Measurements from ENCODE around the gene TSHZ1. TPM values are rescaled to one million over a fixed set of nuclear protein-coding genes. Genes with fewer than 3 reads are reported as not detected.

TSHZ1 gene
- polyA plus RNA-seq, 2 of the 4 experiments (the other 2 are of a cell fraction): 2.2 to 3.0 TPM

GRCh38 chr18:75172299-75173124 is 38.1 kb upstream of the TSHZ1 start:
- 0 out of 6 replicates have a peak, but pooled peaks of 1 of the 2 experiments have one; percentile 13 for ATAC-seq

GRCh38 chr18:75173125-75173432 is 37.5 kb upstream of the TSHZ1 start:
- WGBS (ENCODE audit: missing lambda C conversion rate): 49% methylated on average over 5 of the region's 5 CpGs
- no peak overlapping the region for H3K4me3 ChIP-seq
- H3K4me2 ChIP-seq: no peak overlapping the region
- DNase-seq (ENCODE audit: low read depth in 1 of 2, low spot score in 1 of 2) (peak in 1 of 2 experiments; percentile 8), FAIRE-seq (no peak), ATAC-seq (peak; percentile 24 to 60; a peak in 3 of 6 replicates)
- H3K4me1 ChIP-seq: no peaks in the 10 kb centered on the region
- H3K9me3 ChIP-seq: no peaks in the 10 kb centered on the region
- ChIA-PET POLR2A (no interaction called here), CTCF (interaction anchor here (0.8 to 1.5 kb wide), 2 partner anchors 12 to 20 kb away, joined by 3 read pairs; no protein-coding TSS in a partner anchor)
- no peak overlapping the region for H3K27ac ChIP-seq
- TF ChIP-seq RAD21 (conservative IDR thresholded peaks at IDR 0.05 in 1 of 2, IDR thresholded peaks at IDR 0.05 in 1 of 2) (0 out of 5 replicates have a peak, but pooled peaks of 1 of the 2 experiments have one; percentile 4), TFCP2L1 (CRISPR knock-in tag; IDR thresholded peaks at IDR 0.05) (no peak)

More at GRCh38 chr18:75172299-75173124, 38.1 kb upstream of the TSHZ1 start:
- H3K27ac ChIP-seq: no peak overlapping the region
- no peaks in the 10 kb centered on the region for H3K4me1 ChIP-seq
- FAIRE-seq: no peak
- H3K4me3 ChIP-seq: no peak overlapping the region
- TF ChIP-seq RARB (CRISPR knock-in tag; IDR thresholded peaks at IDR 0.05) (no peak), ZC3H11A (IDR thresholded peaks at IDR 0.05) (no peak), KDM1A (IDR thresholded peaks at IDR 0.05; ENCODE audit: low read depth) (no peak), HES2 (IDR thresholded peaks at IDR 0.05) (no peak), EP300 (IDR thresholded peaks at IDR 0.05) (no peak), HDAC2 (IDR thresholded peaks at IDR 0.05) (no peak), HMGXB4 (CRISPR knock-in tag; IDR thresholded peaks at IDR 0.05; ENCODE audit: borderline replicate concordance) (no peak), CEBPB (IDR thresholded peaks at IDR 0.05) (no peak), HEYL (CRISPR knock-in tag; IDR thresholded peaks at IDR 0.05) (no peak), RAD21 (conservative IDR thresholded peaks at IDR 0.05 in 1 of 2, IDR thresholded peaks at IDR 0.05 in 1 of 2) (no peak), SREBF2 (IDR thresholded peaks at IDR 0.05) (no peak), FOSL2 (IDR thresholded peaks at IDR 0.05) (no peak), FOSL2 (CRISPR knock-in tag; IDR thresholded peaks at IDR 0.05) (no peak), GATA3 (IDR thresholded peaks at IDR 0.05; ENCODE audit: borderline replicate concordance) (no peak), MAZ (IDR thresholded peaks at IDR 0.05; ENCODE audit: borderline replicate concordance, low read depth, low read length) (no peak), FOXS1 (CRISPR knock-in tag; IDR thresholded peaks at IDR 0.05) (no peak), JUN (IDR thresholded peaks at IDR 0.05) (no peak), EHMT2 (IDR thresholded peaks at IDR 0.05; ENCODE audit: low read depth) (no peak), RCOR1 (IDR thresholded peaks at IDR 0.05; ENCODE audit: low read depth, low read length) (no peak)
- no peak for DNase-seq (ENCODE audit: low read depth in 1 of 2, low spot score in 1 of 2)
- H3K9me3 ChIP-seq: no peaks in the 10 kb centered on the region
- no peak overlapping the region for H3K4me2 ChIP-seq
- CTCF ChIA-PET: interaction anchor here (0.7 to 1.5 kb wide), 3 partner anchors 9 to 19 kb away, joined by 3 read pairs; no protein-coding TSS in a partner anchor
- 61% methylated on average over 12 of the region's 17 CpGs for WGBS (ENCODE audit: missing lambda C conversion rate)
- POLR2A ChIA-PET: no interaction called here

- Histone ChIP-seq H3K9me3 (no peaks in the 10 kb centered on the region), H3K4me1 (no peaks in the 10 kb centered on the region), H3K4me3 (no peak overlapping the region), H3K4me2 (no peak overlapping the region), H3K27ac (no peak overlapping the region)
- ChIA-PET CTCF (interaction anchor here (0.8 to 1.5 kb wide), 2 partner anchors 12 to 20 kb away, joined by 3 read pairs; no protein-coding TSS in a partner anchor), POLR2A (no interaction called here)
- TF ChIP-seq EHMT2 (IDR thresholded peaks at IDR 0.05; ENCODE audit: low read depth): no peak
- no peak for FAIRE-seq
- 53% methylated on average over 4 of the region's 4 CpGs for WGBS (ENCODE audit: missing lambda C conversion rate)
- ATAC-seq: no peak
- no peak for DNase-seq (ENCODE audit: low read depth in 1 of 2, low spot score in 1 of 2)
These were observed 36.9 kb upstream of the TSHZ1 start for GRCh38 chr18:75173738-75174137.
